RWPE1 (cell line): ENCODE measurements around the gene RSAD2.
A peak's percentile ranks its signal among the peaks of the same experiment; 100 is the strongest.

ENCODE experiments used
- CTCF ChIA-PET: fragments of 350-600 bp; sonication (Branson Sonifier 250); formaldehyde crosslinking; extraction: SDS; loops from one replicate; lab custom pipeline; 2021; lab: Yijun Ruan, JAX
- POLR2A ChIA-PET: fragments of 400-600 bp; formaldehyde crosslinking; extraction: SDS; loops from one replicate; lab custom pipeline; 2020; ENCODE audit warnings: antibody characterized with exemption; ENCODE audit not compliant: low non-redundant PET; lab: Yijun Ruan, JAX
- DNase-seq: peaks from one replicate; pipeline ENCODE4 v3.0.0; 2012; ENCODE audit warnings: low spot score
- H3K27ac ChIP-seq: fragments of 450-650 bp; 2 replicates; pipeline ENCODE4 v1.5.1; 2017
- TF ChIP-seq, protein P1 (sequence below): fragments of 450-650 bp; conservative IDR thresholded peaks from 2 replicates; pipeline ENCODE4 v1.5.1; 2017; ENCODE audit warnings: low read depth, mild to moderate bottlenecking

RSAD2 gene

DNA sequence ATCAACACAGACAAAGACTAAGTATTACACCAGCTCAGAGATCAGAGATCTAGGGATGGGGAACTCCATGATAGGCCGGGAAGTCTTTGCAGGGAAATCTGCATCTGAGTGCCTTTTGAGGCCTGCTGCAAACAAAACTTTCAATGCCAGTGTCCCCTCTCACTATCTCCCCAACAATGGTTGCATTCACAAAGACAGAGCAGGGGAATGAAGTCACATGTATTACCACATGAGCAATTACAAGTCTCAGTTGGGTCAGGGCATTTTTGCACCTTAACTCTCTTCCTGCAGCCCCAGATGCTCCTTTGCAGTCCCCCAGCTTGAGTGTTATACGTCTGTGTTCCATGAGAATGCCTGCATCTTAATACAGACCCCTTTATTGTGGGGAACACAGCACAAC is 37.8 kb downstream of the RSAD2 start:
- CTCF ChIA-PET: interaction anchor here (0.6 kb wide), 1 partner anchor 1077 kb away, joined by 3 read pairs; no protein-coding TSS in a partner anchor
- DNase-seq: no peak
- no peak overlapping the region for H3K27ac ChIP-seq
- TF ChIP-seq, protein P1, sequence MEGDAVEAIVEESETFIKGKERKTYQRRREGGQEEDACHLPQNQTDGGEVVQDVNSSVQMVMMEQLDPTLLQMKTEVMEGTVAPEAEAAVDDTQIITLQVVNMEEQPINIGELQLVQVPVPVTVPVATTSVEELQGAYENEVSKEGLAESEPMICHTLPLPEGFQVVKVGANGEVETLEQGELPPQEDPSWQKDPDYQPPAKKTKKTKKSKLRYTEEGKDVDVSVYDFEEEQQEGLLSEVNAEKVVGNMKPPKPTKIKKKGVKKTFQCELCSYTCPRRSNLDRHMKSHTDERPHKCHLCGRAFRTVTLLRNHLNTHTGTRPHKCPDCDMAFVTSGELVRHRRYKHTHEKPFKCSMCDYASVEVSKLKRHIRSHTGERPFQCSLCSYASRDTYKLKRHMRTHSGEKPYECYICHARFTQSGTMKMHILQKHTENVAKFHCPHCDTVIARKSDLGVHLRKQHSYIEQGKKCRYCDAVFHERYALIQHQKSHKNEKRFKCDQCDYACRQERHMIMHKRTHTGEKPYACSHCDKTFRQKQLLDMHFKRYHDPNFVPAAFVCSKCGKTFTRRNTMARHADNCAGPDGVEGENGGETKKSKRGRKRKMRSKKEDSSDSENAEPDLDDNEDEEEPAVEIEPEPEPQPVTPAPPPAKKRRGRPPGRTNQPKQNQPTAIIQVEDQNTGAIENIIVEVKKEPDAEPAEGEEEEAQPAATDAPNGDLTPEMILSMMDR: no peak
- POLR2A ChIA-PET: no interaction called here

DNA sequence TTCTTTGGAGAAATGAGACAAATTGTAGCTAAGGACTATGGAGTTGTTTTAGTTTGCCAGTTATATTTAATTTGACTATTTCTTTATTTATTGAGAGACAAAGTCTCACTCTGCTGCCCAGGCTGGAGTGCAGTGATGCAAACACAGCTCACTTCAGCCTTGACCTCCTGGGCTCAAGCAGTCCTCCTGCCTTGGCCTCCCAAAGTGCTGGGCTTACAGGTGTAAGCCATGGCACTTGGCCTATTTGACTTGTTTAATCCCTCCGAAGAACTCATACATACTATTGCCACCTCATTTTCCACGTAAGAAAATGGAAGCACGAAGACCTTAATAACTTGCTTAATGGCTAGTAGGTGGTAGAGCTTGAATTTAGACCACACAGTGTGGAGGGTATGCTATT is 38.6 kb downstream of the RSAD2 start:
- TF ChIP-seq, protein P1: no peak
- no peak overlapping the region for H3K27ac ChIP-seq
- ChIA-PET POLR2A (no interaction called here), CTCF (interaction anchor here (0.5 to 1.3 kb wide), 6 partner anchors 13 to 717 kb away, joined by 3 to 9 read pairs (median 4); partner anchors contain the start of gene RSAD2)
- no peak for DNase-seq

DNA sequence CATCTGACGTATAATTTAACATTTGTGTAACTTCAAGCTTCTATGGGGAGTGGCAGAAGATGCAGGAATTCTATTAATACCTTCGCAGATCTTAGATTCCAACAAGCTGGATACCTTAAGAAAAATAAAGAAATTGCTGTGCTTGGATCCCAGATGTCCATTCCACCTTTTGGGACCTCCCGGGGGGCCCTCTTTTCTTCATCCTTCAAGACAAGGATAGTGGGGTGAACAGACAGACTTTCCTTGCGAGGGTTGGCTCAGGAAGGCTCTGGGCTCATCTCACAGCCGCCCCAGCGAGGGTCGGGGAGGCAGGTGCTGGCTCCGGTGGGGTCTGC is 39.1 kb downstream of the RSAD2 start:
- no peak for DNase-seq
- H3K27ac ChIP-seq: no peak overlapping the region
- TF ChIP-seq, protein P1: no peak
- POLR2A ChIA-PET: no interaction called here
- CTCF ChIA-PET: interaction anchor here (0.5 to 1.3 kb wide), 8 partner anchors 12 to 717 kb away, joined by 3 to 9 read pairs (median 4); partner anchors contain the start of gene RSAD2

DNA sequence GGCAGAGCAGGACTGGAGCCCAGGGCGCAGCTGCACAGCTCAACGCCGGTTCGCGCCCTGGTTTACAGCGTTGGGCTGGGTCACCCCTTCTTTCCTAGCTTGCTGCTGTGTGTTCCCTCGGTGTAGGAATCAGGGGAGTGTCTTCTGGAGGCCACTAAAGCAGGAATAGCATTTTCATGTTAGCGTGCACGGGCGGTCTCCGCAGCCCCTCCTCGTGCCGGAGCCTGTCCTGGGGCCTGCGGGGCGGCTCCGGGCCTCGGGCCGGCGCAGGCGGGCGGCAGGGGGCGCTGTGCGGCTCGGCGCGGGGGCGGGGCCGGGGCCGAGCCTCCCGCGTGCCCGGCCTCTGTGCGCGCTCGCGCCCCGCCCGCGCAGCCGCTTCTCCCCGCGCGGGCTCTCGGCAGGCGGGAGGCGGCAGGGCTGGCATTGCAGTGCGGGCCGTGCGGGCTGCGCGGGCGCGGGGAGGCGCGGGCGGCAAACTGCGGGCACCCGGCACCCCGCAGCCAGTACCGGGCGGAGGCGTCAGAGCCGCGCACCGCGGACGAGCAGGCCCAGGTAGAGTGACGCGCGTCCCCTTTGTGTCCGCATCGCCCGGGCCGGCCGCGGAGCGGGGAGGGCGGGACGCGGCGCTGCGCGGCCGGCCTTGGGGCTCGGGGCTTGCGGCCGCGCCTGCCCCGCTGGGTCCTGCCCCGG is 39.6 kb downstream of the RSAD2 start, which contains the start of gene RNF144A:
Gene RNF144A, plus strand, starts transcription at position 342 of the 690 bp plus-strand sequence. CDS start 79,515 bp downstream, outside the sequence.
- POLR2A ChIA-PET: no interaction called here
- TF ChIP-seq, protein P1: peak; percentile 88
- no peak within 1 kb of the TSS for H3K27ac ChIP-seq
- peak; percentile 64 for DNase-seq
- CTCF ChIA-PET: interaction anchor here (0.5 to 1.3 kb wide), 9 partner anchors 12 to 718 kb away, joined by 3 to 9 read pairs (median 4); partner anchors contain the start of gene RSAD2

DNA sequence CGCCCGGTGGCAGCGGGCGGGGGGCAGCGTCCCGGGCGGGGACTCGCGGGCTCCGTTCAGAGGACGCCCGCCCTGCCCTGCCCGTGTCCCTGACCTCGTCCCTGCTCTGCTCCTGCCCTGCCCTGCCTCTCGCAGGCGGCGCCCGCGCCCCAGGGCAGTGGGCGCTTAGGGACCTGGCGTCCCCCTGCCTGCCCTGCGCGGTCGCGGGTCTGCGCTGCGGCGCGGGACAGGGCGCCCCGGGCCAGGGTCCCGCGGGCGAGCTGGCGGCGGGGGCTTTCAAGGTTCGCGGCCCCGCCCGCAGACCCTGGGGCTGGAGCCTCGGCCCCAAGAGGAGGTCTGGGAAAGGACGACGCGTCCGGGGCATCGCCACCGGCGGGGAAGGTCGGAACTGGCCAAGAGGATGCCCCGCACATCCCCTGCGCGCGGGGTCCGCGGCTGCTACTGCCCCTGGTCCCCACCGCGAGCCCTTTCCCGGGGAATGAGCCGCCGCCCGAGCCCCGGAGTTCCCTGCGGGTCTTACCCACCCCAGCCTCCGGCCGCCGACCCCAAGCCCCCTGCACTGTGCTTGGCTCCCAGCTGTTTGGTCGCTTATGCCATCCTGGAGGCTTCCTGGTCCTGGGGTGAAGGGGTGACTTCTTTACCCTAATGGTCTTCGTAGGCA is 40.3 kb downstream of the RSAD2 start:
- CTCF ChIA-PET: interaction anchor here (0.7 kb wide), 1 partner anchor 40 kb away, joined by 3 read pairs; no protein-coding TSS in a partner anchor
- H3K27ac ChIP-seq: no peak overlapping the region
- TF ChIP-seq, protein P1: no peak

DNA sequence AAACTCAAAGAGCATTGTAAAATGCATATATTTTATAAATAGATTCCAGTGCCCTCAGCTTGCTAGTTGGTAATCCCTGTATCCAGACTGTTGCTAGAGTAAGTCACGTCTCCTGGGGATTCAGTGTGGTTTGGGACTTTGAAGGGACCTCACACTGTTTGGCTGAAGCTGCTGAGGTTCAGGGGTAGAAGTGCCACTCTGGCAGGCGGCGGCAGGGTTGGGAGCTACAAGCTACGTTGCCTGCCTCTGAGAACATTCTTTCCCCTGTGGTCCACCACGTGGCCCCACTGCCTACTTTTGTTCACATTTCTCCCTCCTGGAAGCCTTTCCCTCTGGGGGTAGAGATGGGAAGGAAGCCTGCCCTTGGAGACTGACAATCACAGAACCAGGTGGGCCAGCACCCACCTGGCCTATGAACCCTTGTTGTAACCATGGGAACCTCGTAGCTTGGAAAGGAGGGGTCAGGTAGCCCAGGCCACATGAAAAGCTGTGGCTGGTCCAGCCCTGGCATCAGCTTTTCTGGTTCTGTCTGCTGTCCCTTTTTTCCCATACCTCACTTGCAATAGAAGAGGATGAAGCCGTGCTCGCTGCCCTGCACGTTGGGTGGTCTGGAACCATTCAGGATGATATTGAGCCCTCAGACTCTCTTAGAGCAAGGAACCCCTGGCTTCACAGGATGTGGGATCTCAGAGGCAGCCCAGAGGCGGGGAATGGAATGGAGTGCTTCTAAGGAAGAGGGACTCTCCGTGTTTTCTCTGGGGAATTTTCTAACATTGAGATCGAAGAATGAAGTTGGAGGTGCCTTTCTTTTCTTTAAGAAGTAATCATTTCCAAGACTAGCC is 42.5 kb downstream of the RSAD2 start:
- CTCF ChIA-PET: no interaction called here

More for the DNA sequence above, 40.3 kb downstream of the RSAD2 start:
- POLR2A ChIA-PET: no interaction called here
- no peak for DNase-seq

More for the DNA sequence above, 42.5 kb downstream of the RSAD2 start:
- DNase-seq: no peak
- TF ChIP-seq, protein P1: no peak
- POLR2A ChIA-PET: no interaction called here
- H3K27ac ChIP-seq: no peak overlapping the region
